T47D (cell line): ENCODE measurements around the gene UBAC2.

ENCODE experiments used
- DNase-seq, 2 experiments: peaks; one replicate each; pipeline versions ENCODE4 v3.0.0 to v3.0.0-alpha.2; 2011 to 2012; ENCODE audit warnings: low read depth in 1 of 2, low spot score in 1 of 2
- JUND ChIP-seq: IDR thresholded peaks from 2 replicates; pipeline ENCODE4 v1.6.1; 2012; ENCODE audit warnings: low read depth
- in situ Hi-C: cut with HindIII; loops from 2 replicates; pipeline ENCODE4 v1.10.0; 2016; ENCODE audit warnings: low sequenced_read_pairs, low pct_unique_long_range_greater_than_20kb

Gene UBAC2

GRCh38 chr13:99293178-99293577 is 92.5 kb downstream of the UBAC2 start:
- TF ChIP-seq JUND = no peak
- in situ Hi-C loops = no loop called here
- DNase-seq = no peak

GRCh38 chr13:99294198-99294597 is 93.5 kb downstream of the UBAC2 start:
- in situ Hi-C loops = no loop called here
- no peak for DNase-seq
- TF ChIP-seq JUND = no peak

GRCh38 chr13:99294958-99295357 is 94.3 kb downstream of the UBAC2 start:
- no peak for TF ChIP-seq JUND
- no peak for DNase-seq
- in situ Hi-C loops = no loop called here

- in situ Hi-C loops = no loop called here
- no peak for TF ChIP-seq JUND
- DNase-seq = no peak
Measured at GRCh38 chr13:99295488-99296252, 95.0 kb downstream of the UBAC2 start.

- no peak for DNase-seq
- TF ChIP-seq JUND = no peak
- in situ Hi-C loops = no loop called here
Measured at GRCh38 chr13:99296398-99296797, 95.7 kb downstream of the UBAC2 start.

GRCh38 chr13:99297331-99297730 is 96.7 kb downstream of the UBAC2 start:
- TF ChIP-seq JUND = no peak
- in situ Hi-C loops = no loop called here
- DNase-seq = no peak

GRCh38 chr13:99298056-99298455 is 97.4 kb downstream of the UBAC2 start:
- DNase-seq = no peak
- no peak for TF ChIP-seq JUND
- in situ Hi-C loops = no loop called here

- no peak for TF ChIP-seq JUND
- DNase-seq = no peak
- in situ Hi-C loops = no loop called here
Measured at GRCh38 chr13:99299256-99299919, 98.7 kb downstream of the UBAC2 start.

- no peak for DNase-seq
- in situ Hi-C loops = no loop called here
- TF ChIP-seq JUND = no peak
Measured at GRCh38 chr13:99299920-99300341, 99.3 kb downstream of the UBAC2 start.

- in situ Hi-C loops = no loop called here
- no peak for TF ChIP-seq JUND
- DNase-seq = no peak
Measured at GRCh38 chr13:99301056-99301838, 100.6 kb downstream of the UBAC2 start.

GRCh38 chr13:99301913-99302636 is 101.4 kb downstream of the UBAC2 start:
- in situ Hi-C loops = no loop called here
- TF ChIP-seq JUND = no peak
- no peak for DNase-seq
